Stomach (tissue), 9 donors: ENCODE results near the gene SNORC. TPM values are rescaled to one million over a fixed set of nuclear protein-coding genes. Genes with fewer than 3 reads are reported as not detected.

Experiments
- DNase-seq, 2 donors: peaks; one replicate each; pipeline versions ENCODE4 v3.0.0 to v3.0.0-alpha.2; 2013 to 2019
- H3K27ac ChIP-seq, 5 donors: fragments of 200-600 bp in 4 of 5; sonication (generic) in 4 of 5; one replicate each; pipeline ENCODE4 v1.5.1; 2013 to 2019; ENCODE audit warnings: mild to moderate bottlenecking in 1 of 5, moderate library complexity in 1 of 5
- H3K27me3 ChIP-seq, 3 donors: fragments of 200-600 bp; sonication (generic); one replicate each; pipeline ENCODE4 v1.5.1; 2017 to 2019; ENCODE audit warnings: mixed run types in 1 of 3
- H3K36me3 ChIP-seq, 4 donors: fragments of 200-600 bp; sonication (generic); 1 replicate in 3 of 4; 2 replicates in 1 of 4; pipeline ENCODE4 v1.5.1; 2016 to 2019
- H3K4me1 ChIP-seq, 4 donors: fragments of 200-600 bp; sonication (generic); one replicate each; pipeline ENCODE4 v1.5.1; 2016 to 2019
- H3K4me3 ChIP-seq, 4 donors: fragments of 200-600 bp; sonication (generic) in 3 of 4; one replicate each; pipeline ENCODE4 v1.5.1; 2016 to 2019; ENCODE audit warnings: mild to moderate bottlenecking in 1 of 4
- H3K9me3 ChIP-seq, 4 donors: fragments of 200-600 bp; sonication (generic); one replicate each; pipeline ENCODE4 v1.5.1; 2016 to 2019
- CTCF ChIP-seq, 7 experiments: fragments of 450-650 bp in 4 of 7; fragments of 200-600 bp in 3 of 7; sonication (generic) in 3 of 7; IDR thresholded peaks; one replicate each; pipeline ENCODE4 v1.5.1; 2016 to 2019; ENCODE audit warnings: antibody characterized with exemption in 7 of 7, control low read depth in 2 of 7, mild to moderate bottlenecking in 1 of 7
- EP300 ChIP-seq: sonication (generic); formaldehyde crosslinking; IDR thresholded peaks from one replicate; pipeline ENCODE4 v1.6.1; 2017; ENCODE audit warnings: antibody characterized with exemption
- POLR2A ChIP-seq, 4 donors: fragments of 450-650 bp; IDR thresholded peaks; one replicate each; pipeline ENCODE4 v1.6.1; 2016; ENCODE audit warnings: antibody characterized with exemption in 4 of 4, control low read depth in 2 of 4, mild to moderate bottlenecking in 1 of 4, moderate library complexity in 1 of 4
- POLR2AphosphoS5 ChIP-seq, 3 donors: sonication (generic); formaldehyde crosslinking; IDR thresholded peaks; one replicate each; pipeline ENCODE4 v1.6.1; 2016; ENCODE audit warnings: antibody characterized with exemption in 3 of 3
- WGBS, 5 donors: extraction: QIAGEN DNeasy Blood & Tissue Kit in 3 of 5; methylation state at CpG; one replicate each; pipeline versions ENCODE4 v1.1.5 to v1.1.7; 2013 to 2018; 5-methylcytosine and 5-hydroxymethylcytosine counted together
- intact Hi-C: fragments of 100-400 bp; cut with DNase I; formaldehyde crosslinking; loops from one replicate; pipeline ENCODE4 v1.15.1; 2023; ENCODE audit warnings: low total_unique reads
- polyA plus RNA-seq, 3 donors: library from polyadenylated mRNA; stranded (reverse); fragments of 200-250 nt; gene quantifications; one replicate each; pipeline ENCODE4 v1.2.3, GENCODE V29; 2013
- total RNA-seq, 5 donors: library from RNA; depleted of rRNA; stranded (reverse); fragments of >200 nt; gene quantifications; one replicate each; pipeline versions ENCODE4 v1.1.0 to v1.2.3, GENCODE V29; 2014 to 2016
- donor health status: healthy with polysubstance abuse.
- donor health status: Bipolar disorder and iron deficiency.
- donor health status: healthy.

Gene SNORC
- total and polyA plus RNA-seq, 8 donors: 0.55 to 23.8 (median 6.3) TPM; not detected in 1

- H3K4me1 ChIP-seq: no peaks in the 10 kb centered on the region
- H3K27me3 ChIP-seq: peaks cover 0 to 38% (median 0%) of the 10 kb centered on the region in 3 donors
- TF ChIP-seq POLR2AphosphoS5 (IDR thresholded peaks at IDR 0.05) (no peak), EP300 (no peak), CTCF (IDR thresholded peaks at IDR 0.05) (no peak), POLR2A (IDR thresholded peaks at IDR 0.05) (no peak)
- no peak overlapping the region for H3K4me3 ChIP-seq
- intact Hi-C loops: no loop called here
- peaks cover 0 to 7% (median 0%) of the 10 kb centered on the region in 4 donors for H3K36me3 ChIP-seq
- WGBS, 5 donors: 69 to 81% (median 73%) methylated on average over 6 to 11 of the region's 11 CpGs
- no peaks in the 10 kb centered on the region for H3K9me3 ChIP-seq
- DNase-seq: no peak
- H3K27ac ChIP-seq: no peak overlapping the region
These were observed 50.0 kb downstream of the SNORC start for GRCh38 chr2:232920055-232920454.

- Histone ChIP-seq H3K4me3 (no peak overlapping the region), H3K9me3 (no peaks in the 10 kb centered on the region), H3K27me3 (peaks cover 0 to 45% (median 0%) of the 10 kb centered on the region in 3 donors), H3K36me3 (peaks cover 0 to 7% (median 0%) of the 10 kb centered on the region in 4 donors), H3K4me1 (no peaks in the 10 kb centered on the region), H3K27ac (no peak overlapping the region)
- intact Hi-C loops: no loop called here
- no peak for DNase-seq
- 62 to 84% (median 75%) methylated on average over 3 of the region's 3 CpGs for WGBS, 5 donors
- TF ChIP-seq CTCF (IDR thresholded peaks at IDR 0.05): no peak
- no peak for TF ChIP-seq POLR2A (IDR thresholded peaks at IDR 0.05)
- no peak for TF ChIP-seq EP300
- TF ChIP-seq POLR2AphosphoS5 (IDR thresholded peaks at IDR 0.05): no peak
These were observed 50.7 kb downstream of the SNORC start for GRCh38 chr2:232920760-232921159.

- peaks cover 13 to 24% (median 22%) of the 10 kb centered on the region in 4 donors for H3K4me1 ChIP-seq
- DNase-seq: no peak
- TF ChIP-seq EP300: no peak
- TF ChIP-seq CTCF (IDR thresholded peaks at IDR 0.05): no peak
- TF ChIP-seq POLR2AphosphoS5 (IDR thresholded peaks at IDR 0.05): no peak
- no peaks in the 10 kb centered on the region for H3K9me3 ChIP-seq
- intact Hi-C loops: no loop called here
- no peak overlapping the region for H3K4me3 ChIP-seq
- peaks cover 0 to 7% (median 0%) of the 10 kb centered on the region in 4 donors for H3K36me3 ChIP-seq
- peaks cover 15 to 72% (median 25%) of the 10 kb centered on the region in 3 donors for H3K27me3 ChIP-seq
- H3K27ac ChIP-seq: no peak overlapping the region
These were observed 54.4 kb downstream of the SNORC start for GRCh38 chr2:232924433-232924832.

- 43 to 64% (median 58%) methylated on average over 10 to 11 of the region's 11 CpGs for WGBS, 5 donors
- no peak for DNase-seq
These were observed 55.2 kb downstream of the SNORC start for GRCh38 chr2:232925153-232925820.

More at GRCh38 chr2:232925153-232925820, 55.2 kb downstream of the SNORC start:
- Histone ChIP-seq H3K27ac (no peak overlapping the region), H3K36me3 (no peaks in the 10 kb centered on the region), H3K27me3 (peaks cover 15 to 73% (median 26%) of the 10 kb centered on the region in 3 donors), H3K4me3 (no peak overlapping the region), H3K9me3 (no peaks in the 10 kb centered on the region), H3K4me1 (peaks cover 13 to 24% (median 22%) of the 10 kb centered on the region in 4 donors)
- no peak for TF ChIP-seq EP300
- TF ChIP-seq CTCF (IDR thresholded peaks at IDR 0.05): no peak
- TF ChIP-seq POLR2A (IDR thresholded peaks at IDR 0.05): no peak
- no peak for TF ChIP-seq POLR2AphosphoS5 (IDR thresholded peaks at IDR 0.05)
- intact Hi-C loops: no loop called here
